GM21717 (cell line): Measurements from ENCODE around the gene IRX2.

ENCODE experiments used
- ATAC-seq: cut with Tn5 transposase; IDR thresholded peaks from one replicate; pipeline ENCODE4 v1.9.1; 2021; ENCODE audit warnings: mild to moderate bottlenecking, moderate library complexity; ENCODE audit not compliant: unreplicated experiment

IRX2 gene

GRCh38 chr5:2756211-2757152, 5.0 kb upstream of the IRX2 start:
- ATAC-seq: no peak

GRCh38 chr5:2755681-2756171, 4.2 kb upstream of the IRX2 start:
- ATAC-seq: no peak

GRCh38 chr5:2755076-2755680, 3.7 kb upstream of the IRX2 start:
- no peak for ATAC-seq

- ATAC-seq: no peak
Measured at GRCh38 chr5:2754581-2755075, 3.2 kb upstream of the IRX2 start.

- no peak for ATAC-seq
Measured at GRCh38 chr5:2753452-2754420, 2.3 kb upstream of the IRX2 start.

GRCh38 chr5:2752821-2753439, 1.5 kb upstream of the IRX2 start:
- no peak for ATAC-seq

GRCh38 chr5:2752059-2752820, 763 bp upstream of the IRX2 start:
- ATAC-seq: no peak

GRCh38 chr5:2750758-2751464, 566 bp downstream of the IRX2 start:
- no peak for ATAC-seq

- no peak for ATAC-seq
Measured at GRCh38 chr5:2750026-2750757, 1.3 kb downstream of the IRX2 start.

GRCh38 chr5:2749514-2750025, 1.9 kb downstream of the IRX2 start:
- ATAC-seq: no peak

GRCh38 chr5:2748861-2749513, 2.5 kb downstream of the IRX2 start:
- ATAC-seq: no peak

- ATAC-seq: no peak
Measured at GRCh38 chr5:2748179-2748860, 3.2 kb downstream of the IRX2 start.

- no peak for ATAC-seq
Measured at GRCh38 chr5:2747363-2748162, 3.9 kb downstream of the IRX2 start.

GRCh38 chr5:2746561-2747032, 4.9 kb downstream of the IRX2 start:
- ATAC-seq: no peak

- ATAC-seq: no peak
Measured at GRCh38 chr5:2744485-2744884, 7.0 kb downstream of the IRX2 start.
